IPS-15b (cell line): Measurements from ENCODE around the gene DCTN5.

Experiments
- H3K27me3 ChIP-seq: one replicate; pipeline ENCODE4 v1.6.1; 2013; ENCODE audit warnings: low read length; ENCODE audit not compliant: control insufficient read depth, insufficient read depth
- H3K36me3 ChIP-seq: one replicate; pipeline ENCODE4 v1.6.1; 2013; ENCODE audit warnings: low read length; ENCODE audit not compliant: control insufficient read depth, insufficient read depth
- H3K4me1 ChIP-seq: one replicate; pipeline ENCODE4 v1.6.1; 2013; ENCODE audit warnings: mild to moderate bottlenecking, low read length; ENCODE audit not compliant: control insufficient read depth, insufficient read depth
- H3K4me3 ChIP-seq: one replicate; pipeline ENCODE4 v1.5.1; 2013; ENCODE audit warnings: low read depth, low read length
- H3K9ac ChIP-seq: one replicate; pipeline ENCODE4 v1.6.1; 2013; ENCODE audit warnings: low read depth, mild to moderate bottlenecking, low read length
- H3K9me3 ChIP-seq: one replicate; pipeline ENCODE4 v1.6.1; 2013; ENCODE audit warnings: mild to moderate bottlenecking, low read length; ENCODE audit not compliant: control insufficient read depth, insufficient read depth

The DCTN5 gene

GRCh38 chr16:23668225-23668624 is 27.0 kb downstream of the DCTN5 start:
- Histone ChIP-seq H3K9me3 (no peaks in the 10 kb centered on the region), H3K9ac (no peak overlapping the region), H3K4me3 (no peak overlapping the region), H3K36me3 (peaks cover 16% of the 10 kb centered on the region), H3K4me1 (no peaks in the 10 kb centered on the region), H3K27me3 (no peaks in the 10 kb centered on the region)

- Histone ChIP-seq H3K4me3 (no peak overlapping the region), H3K4me1 (no peaks in the 10 kb centered on the region), H3K9ac (no peak overlapping the region), H3K36me3 (peaks cover 16% of the 10 kb centered on the region), H3K27me3 (no peaks in the 10 kb centered on the region), H3K9me3 (no peaks in the 10 kb centered on the region)
Measured at GRCh38 chr16:23668873-23669272, 27.6 kb downstream of the DCTN5 start.

DNA sequence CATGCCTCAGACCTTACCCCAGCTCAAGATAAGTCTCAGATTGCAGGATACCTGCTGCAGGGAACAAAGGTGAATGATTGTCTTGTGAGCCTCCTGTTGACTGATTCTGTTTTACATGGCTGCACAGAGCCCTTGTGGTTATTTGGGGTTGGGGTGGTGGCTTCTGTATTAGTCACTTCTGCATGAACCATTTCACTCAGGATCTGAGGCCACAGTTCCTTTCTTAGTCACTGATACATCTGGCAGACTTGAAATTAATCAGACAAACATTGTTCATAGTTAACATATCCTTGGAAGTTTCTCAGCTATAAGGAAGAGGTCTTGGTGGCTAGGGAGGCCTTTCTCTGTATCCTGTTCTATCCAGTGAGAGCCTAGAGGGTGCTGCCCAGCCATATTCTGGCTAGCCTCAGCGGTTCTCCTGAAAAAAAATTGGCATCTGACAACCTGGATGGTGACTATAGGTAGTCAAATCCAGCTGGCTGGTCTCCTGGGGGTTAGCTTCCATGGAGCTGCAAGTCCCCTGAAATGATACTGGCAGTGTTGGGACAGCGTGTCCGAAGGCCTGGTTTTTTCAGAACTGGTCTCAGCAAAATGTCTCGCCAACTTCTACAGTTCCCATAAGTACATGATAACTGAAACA is 29.0 kb downstream of the DCTN5 start:
- H3K36me3 ChIP-seq, result peaks cover 15% of the 10 kb centered on the region
- H3K4me3 ChIP-seq, result no peak overlapping the region
- H3K9ac ChIP-seq, result no peak overlapping the region
- no peaks in the 10 kb centered on the region for H3K4me1 ChIP-seq
- no peaks in the 10 kb centered on the region for H3K9me3 ChIP-seq
- no peaks in the 10 kb centered on the region for H3K27me3 ChIP-seq

GRCh38 chr16:23673971-23674614 is 32.8 kb downstream of the DCTN5 start:
- H3K4me1 ChIP-seq, result peaks cover 3% of the 10 kb centered on the region
- H3K9me3 ChIP-seq, result no peaks in the 10 kb centered on the region
- H3K4me3 ChIP-seq, result no peak overlapping the region
- H3K27me3 ChIP-seq, result no peaks in the 10 kb centered on the region
- H3K36me3 ChIP-seq, result peaks cover 9% of the 10 kb centered on the region
- no peak overlapping the region for H3K9ac ChIP-seq

GRCh38 chr16:23676924-23677480 is 35.7 kb downstream of the DCTN5 start:
- Histone ChIP-seq H3K4me3 (no peak overlapping the region), H3K27me3 (no peaks in the 10 kb centered on the region), H3K36me3 (peaks cover 26% of the 10 kb centered on the region), H3K9me3 (no peaks in the 10 kb centered on the region), H3K4me1 (peaks cover 12% of the 10 kb centered on the region), H3K9ac (no peak overlapping the region)

- Histone ChIP-seq H3K4me1 (peaks cover 12% of the 10 kb centered on the region), H3K27me3 (no peaks in the 10 kb centered on the region)
Measured at GRCh38 chr16:23678430-23679273, 37.4 kb downstream of the DCTN5 start, which contains the start of gene PLK1. Gene PLK1, plus strand, starts transcription at chr16:23678889. Its CDS starts 44 bp downstream, at chr16:23678933.

GRCh38 chr16:23679274-23679985 is 38.2 kb downstream of the DCTN5 start:
- no peaks in the 10 kb centered on the region for H3K9me3 ChIP-seq
- H3K9ac ChIP-seq, result peak overlapping the region; percentile 98
- peaks cover 12% of the 10 kb centered on the region for H3K4me1 ChIP-seq
- H3K4me3 ChIP-seq, result peak overlapping the region; percentile 97
- no peaks in the 10 kb centered on the region for H3K27me3 ChIP-seq
- H3K36me3 ChIP-seq, result peaks cover 44% of the 10 kb centered on the region

More at GRCh38 chr16:23678430-23679273, 37.4 kb downstream of the DCTN5 start, which contains the start of gene PLK1:
- H3K4me3 ChIP-seq, result peak within 1 kb of the TSS; percentile 97
- H3K9ac ChIP-seq, result peak within 1 kb of the TSS; percentile 98
- peaks cover 40% of the 10 kb centered on the region for H3K36me3 ChIP-seq
- no peaks in the 10 kb centered on the region for H3K9me3 ChIP-seq

GRCh38 chr16:23679986-23680336 is 38.7 kb downstream of the DCTN5 start:
- Histone ChIP-seq H3K4me1 (peaks cover 12% of the 10 kb centered on the region), H3K9me3 (no peaks in the 10 kb centered on the region), H3K27me3 (no peaks in the 10 kb centered on the region), H3K36me3 (peaks cover 45% of the 10 kb centered on the region), H3K4me3 (peak overlapping the region; percentile 97), H3K9ac (peak overlapping the region; percentile 98)

DNA sequence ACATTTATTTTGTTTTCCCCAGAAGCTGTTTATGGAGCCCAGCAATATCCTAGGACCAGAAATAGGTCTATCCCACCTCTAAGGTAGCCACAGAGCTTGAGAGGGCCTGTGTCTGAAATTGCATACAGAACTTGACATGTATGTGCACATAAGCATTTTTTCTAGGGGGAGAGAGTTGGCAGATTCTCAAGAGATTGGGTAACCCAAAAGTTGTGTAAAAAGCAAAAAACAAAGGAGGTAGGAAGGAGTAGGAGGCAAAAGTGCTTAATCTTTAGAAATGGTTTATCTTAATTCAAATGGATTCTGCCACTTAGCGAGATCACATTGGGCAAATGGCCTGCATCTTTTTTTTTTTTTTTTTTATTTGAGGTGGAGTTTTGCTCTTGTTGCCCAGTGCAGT is 40.9 kb downstream of the DCTN5 start:
- Histone ChIP-seq H3K9ac (no peak overlapping the region), H3K4me3 (no peak overlapping the region)

GRCh38 chr16:23683487-23683886 is 42.2 kb downstream of the DCTN5 start:
- no peak overlapping the region for H3K9ac ChIP-seq
- no peaks in the 10 kb centered on the region for H3K9me3 ChIP-seq
- H3K27me3 ChIP-seq, result no peaks in the 10 kb centered on the region
- peaks cover 9% of the 10 kb centered on the region for H3K4me1 ChIP-seq
- H3K36me3 ChIP-seq, result peaks cover 71% of the 10 kb centered on the region
- no peak overlapping the region for H3K4me3 ChIP-seq

More for the DNA sequence above, 40.9 kb downstream of the DCTN5 start:
- no peaks in the 10 kb centered on the region for H3K27me3 ChIP-seq
- H3K4me1 ChIP-seq, result peaks cover 12% of the 10 kb centered on the region
- H3K36me3 ChIP-seq, result peaks cover 58% of the 10 kb centered on the region
- no peaks in the 10 kb centered on the region for H3K9me3 ChIP-seq
